IMR-90 (cell line): ENCODE results near the gene UCK2. TPM values are rescaled to one million over a fixed set of nuclear protein-coding genes. Genes with fewer than 3 reads are reported as not detected.

Experiments
- ATAC-seq: fragments of 200-7000 bp; cut with Tn5 transposase; 2 replicates; pipeline ENCODE4 v1.9.1; 2020; ENCODE audit warnings: low read depth, mild to moderate bottlenecking, moderate library complexity
- BruUV-seq: library from RNA; stranded (reverse); fragments of 400-500 nt; replicated peaks from 2 replicates; lab custom pipeline; 2021; lab: Mats Ljungman, UMichigan
- CTCF ChIA-PET: fragments of 300-600 bp; formaldehyde crosslinking; extraction: SDS; loops from one replicate; lab custom pipeline; 2021; ENCODE audit warnings: antibody characterized with exemption; lab: Yijun Ruan, JAX
- POLR2A ChIA-PET: fragments of 300-600 bp; sonication (Branson Sonifier 250); formaldehyde crosslinking; loops from one replicate; lab custom pipeline; 2022; ENCODE audit warnings: antibody characterized with exemption; ENCODE audit not compliant: unreplicated experiment; lab: Charles Lee
- DNase-seq: peaks from one replicate; pipeline ENCODE4 v3.0.0; 2013
- H2AFZ ChIP-seq: replicated peaks from 2 replicates; pipeline ENCODE3; 2013; ENCODE audit warnings: low read length, mild to moderate bottlenecking; ENCODE audit not compliant: poor library complexity
- H2AK5ac ChIP-seq: 2 replicates; pipeline ENCODE4 v1.6.1; 2013; ENCODE audit warnings: low read depth, low read length, inconsistent platforms
- H2AK9ac ChIP-seq: replicated peaks from 2 replicates; pipeline ENCODE3; 2013; ENCODE audit warnings: mild to moderate bottlenecking, low read depth, low read length, moderate library complexity; ENCODE audit not compliant: poor library complexity
- H2BK120ac ChIP-seq: 2 replicates; pipeline ENCODE4 v1.6.1; 2013; ENCODE audit warnings: low read depth, low read length, inconsistent platforms
- H2BK15ac ChIP-seq: 3 replicates; pipeline ENCODE4 v1.6.1; 2013; ENCODE audit warnings: low read depth, low read length, inconsistent platforms
- H2BK20ac ChIP-seq: 2 replicates; pipeline ENCODE4 v1.6.1; 2013; ENCODE audit warnings: low read depth, mild to moderate bottlenecking, inconsistent platforms, low read length, moderate library complexity
- H2BK5ac ChIP-seq: 2 replicates; pipeline ENCODE4 v1.6.1; 2013; ENCODE audit warnings: mild to moderate bottlenecking, low read depth, low read length, inconsistent platforms; ENCODE audit not compliant: poor library complexity, severe bottlenecking
- H3K14ac ChIP-seq: replicated peaks from 2 replicates; pipeline ENCODE4 v1.6.1; 2013; ENCODE audit warnings: low read depth, low read length, inconsistent platforms
- H3K18ac ChIP-seq: 2 replicates; pipeline ENCODE4 v1.6.1; 2013; ENCODE audit warnings: low read depth, low read length, control low read depth
- H3K23ac ChIP-seq: 2 replicates; pipeline ENCODE4 v1.6.1; 2013; ENCODE audit warnings: low read depth, low read length, inconsistent platforms
- H3K27ac ChIP-seq: 2 replicates; pipeline ENCODE4 v1.5.1; 2013; ENCODE audit warnings: mild to moderate bottlenecking, control low read depth, low read length; ENCODE audit not compliant: insufficient read depth
- H3K27me3 ChIP-seq: 2 replicates; pipeline ENCODE4 v1.6.1; 2013; ENCODE audit warnings: low read length; ENCODE audit not compliant: control insufficient read depth, insufficient read depth
- H3K36me3 ChIP-seq: 2 replicates; pipeline ENCODE4 v1.6.1; 2013; ENCODE audit warnings: low read length, mixed read lengths; ENCODE audit not compliant: control insufficient read depth, insufficient read depth
- H3K4ac ChIP-seq: 2 replicates; pipeline ENCODE4 v1.6.1; 2013; ENCODE audit warnings: low read depth, low read length, inconsistent platforms
- H3K4me1 ChIP-seq: 2 replicates; pipeline ENCODE4 v1.6.1; 2013; ENCODE audit warnings: low read length, mixed read lengths; ENCODE audit not compliant: control insufficient read depth, insufficient read depth
- H3K4me2 ChIP-seq: 2 replicates; pipeline ENCODE4 v1.6.1; 2013; ENCODE audit warnings: low read depth, mild to moderate bottlenecking, control low read depth, low read length, moderate library complexity
- H3K4me3 ChIP-seq: 2 replicates; pipeline ENCODE4 v1.5.1; 2013; ENCODE audit warnings: low read depth, mild to moderate bottlenecking, control low read depth, low read length, moderate library complexity; ENCODE audit not compliant: insufficient read depth
- H3K56ac ChIP-seq: 2 replicates; pipeline ENCODE4 v1.6.1; 2013; ENCODE audit warnings: low read length, inconsistent platforms; ENCODE audit not compliant: insufficient read depth; ENCODE audit errors: extremely low read depth
- H3K79me1 ChIP-seq, 2 experiments: 2 replicates each; pipeline ENCODE4 v1.6.1; 2013; ENCODE audit warnings: low read length in 2 of 2, inconsistent platforms in 1 of 2, low read depth in 1 of 2
- H3K9ac ChIP-seq: 2 replicates; pipeline ENCODE4 v1.6.1; 2013; ENCODE audit warnings: low read depth, low read length, control low read depth
- H3K9me1 ChIP-seq: 2 replicates; pipeline ENCODE4 v1.6.1; 2013; ENCODE audit warnings: low read length, inconsistent platforms; ENCODE audit not compliant: insufficient read depth
- H3K9me3 ChIP-seq: 2 replicates; pipeline ENCODE4 v1.6.1; 2013; ENCODE audit warnings: low read length; ENCODE audit not compliant: control insufficient read depth, insufficient read depth
- H4K20me1 ChIP-seq: 2 replicates; pipeline ENCODE4 v1.6.1; 2013; ENCODE audit warnings: low read length, inconsistent platforms; ENCODE audit not compliant: insufficient read depth
- H4K5ac ChIP-seq: 2 replicates; pipeline ENCODE4 v1.6.1; 2013; ENCODE audit warnings: mild to moderate bottlenecking, low read depth, low read length, control low read depth
- H4K8ac ChIP-seq, 2 experiments: 2 replicates each; pipeline ENCODE4 v1.6.1; 2013; ENCODE audit warnings: low read depth in 2 of 2, low read length in 2 of 2, control low read depth in 1 of 2, inconsistent platforms in 1 of 2
- H4K91ac ChIP-seq: 2 replicates; pipeline ENCODE4 v1.6.1; 2013; ENCODE audit warnings: low read depth, low read length, inconsistent platforms; ENCODE audit not compliant: insufficient read depth
- CEBPB ChIP-seq: IDR thresholded peaks from 2 replicates; pipeline ENCODE4 v1.6.1; 2012; ENCODE audit warnings: low read depth, low read length, improper control_type of control experiment
- CHD1 ChIP-seq: IDR thresholded peaks from 2 replicates; pipeline ENCODE4 v1.6.1; 2012; ENCODE audit warnings: low read depth, low read length, improper control_type of control experiment
- CTCF ChIP-seq: conservative IDR thresholded peaks from 2 replicates; pipeline ENCODE4 v1.5.1; 2012; ENCODE audit warnings: mild to moderate bottlenecking, low read depth, low read length, improper control_type of control experiment
- ELK1 ChIP-seq: fragments of 150-350 bp; IDR thresholded peaks from 2 replicates; pipeline ENCODE4 v1.6.1; 2016; ENCODE audit warnings: low read depth, mild to moderate bottlenecking, low read length, moderate library complexity, borderline replicate concordance
- FOS ChIP-seq: fragments of 150-350 bp; IDR thresholded peaks from 2 replicates; pipeline ENCODE4 v1.6.1; 2016; ENCODE audit warnings: low read depth, low read length
- MAZ ChIP-seq: IDR thresholded peaks from 2 replicates; pipeline ENCODE4 v1.6.1; 2012; ENCODE audit warnings: low read depth, mild to moderate bottlenecking, low read length, improper control_type of control experiment, moderate library complexity, borderline replicate concordance
- MXI1 ChIP-seq: IDR thresholded peaks from 2 replicates; pipeline ENCODE4 v1.6.1; 2012; ENCODE audit warnings: low read depth, mild to moderate bottlenecking, low read length, moderate library complexity, borderline replicate concordance
- RCOR1 ChIP-seq: IDR thresholded peaks from 2 replicates; pipeline ENCODE4 v1.6.1; 2012; ENCODE audit warnings: mild to moderate bottlenecking, low read length, improper control_type of control experiment; ENCODE audit not compliant: insufficient replicate concordance
- RFX5 ChIP-seq: IDR thresholded peaks from 2 replicates; pipeline ENCODE4 v1.8.0; 2012; ENCODE audit warnings: low read depth, mild to moderate bottlenecking, low read length, moderate library complexity
- USF2 ChIP-seq: fragments of 150-350 bp; IDR thresholded peaks from 2 replicates; pipeline ENCODE4 v1.6.1; 2017; ENCODE audit warnings: mild to moderate bottlenecking, antibody characterized with exemption, low read length, low read depth
- WGBS, 2 experiments: methylation state at CpG; one replicate each; pipeline versions ENCODE4 v1.1.5 to v1.1.7; 2013; ENCODE audit warnings: missing lambda C conversion rate in 2 of 2; ENCODE audit not compliant: insufficient read length in 1 of 2; ENCODE audit errors: extremely low coverage in 2 of 2; 5-methylcytosine and 5-hydroxymethylcytosine counted together
- dilution Hi-C: fragments of 300-500 bp; cut with HindIII; formaldehyde crosslinking; loops from one replicate; pipeline ENCODE4 v1.14.3; 2018; ENCODE audit warnings: low sequenced_read_pairs; ENCODE audit not compliant: unreplicated experiment
- in situ Hi-C: fragments of 300-500 bp; cut with MboI; formaldehyde crosslinking; loops from 3 replicates; pipeline ENCODE4 v1.14.3; 2019; ENCODE audit warnings: low sequenced_read_pairs, inconsistent platforms, mixed read lengths
- intact Hi-C: fragments of 100-400 bp; cut with micrococcal nuclease; formaldehyde crosslinking; loops from 2 replicates; pipeline ENCODE4 v1.10.0; 2022
- polyA plus RNA-seq, 3 experiments: library from polyadenylated mRNA; depleted of rRNA; stranded (reverse); fragments of >200 nt; gene quantifications; 2 replicates each; pipeline ENCODE4 v1.2.3, GENCODE V29; 2012; ENCODE audit warnings: low replicate concordance in 1 of 3
- total RNA-seq: library from RNA; depleted of rRNA; stranded (reverse); fragments of >200 nt; gene quantifications from 2 replicates; pipeline ENCODE4 v1.2.3, GENCODE V29; 2012

UCK2 gene
- total and polyA plus RNA-seq, 2 of the 4 experiments (the other 2 are of a cell fraction), result 83.0 to 87.8 TPM

DNA sequence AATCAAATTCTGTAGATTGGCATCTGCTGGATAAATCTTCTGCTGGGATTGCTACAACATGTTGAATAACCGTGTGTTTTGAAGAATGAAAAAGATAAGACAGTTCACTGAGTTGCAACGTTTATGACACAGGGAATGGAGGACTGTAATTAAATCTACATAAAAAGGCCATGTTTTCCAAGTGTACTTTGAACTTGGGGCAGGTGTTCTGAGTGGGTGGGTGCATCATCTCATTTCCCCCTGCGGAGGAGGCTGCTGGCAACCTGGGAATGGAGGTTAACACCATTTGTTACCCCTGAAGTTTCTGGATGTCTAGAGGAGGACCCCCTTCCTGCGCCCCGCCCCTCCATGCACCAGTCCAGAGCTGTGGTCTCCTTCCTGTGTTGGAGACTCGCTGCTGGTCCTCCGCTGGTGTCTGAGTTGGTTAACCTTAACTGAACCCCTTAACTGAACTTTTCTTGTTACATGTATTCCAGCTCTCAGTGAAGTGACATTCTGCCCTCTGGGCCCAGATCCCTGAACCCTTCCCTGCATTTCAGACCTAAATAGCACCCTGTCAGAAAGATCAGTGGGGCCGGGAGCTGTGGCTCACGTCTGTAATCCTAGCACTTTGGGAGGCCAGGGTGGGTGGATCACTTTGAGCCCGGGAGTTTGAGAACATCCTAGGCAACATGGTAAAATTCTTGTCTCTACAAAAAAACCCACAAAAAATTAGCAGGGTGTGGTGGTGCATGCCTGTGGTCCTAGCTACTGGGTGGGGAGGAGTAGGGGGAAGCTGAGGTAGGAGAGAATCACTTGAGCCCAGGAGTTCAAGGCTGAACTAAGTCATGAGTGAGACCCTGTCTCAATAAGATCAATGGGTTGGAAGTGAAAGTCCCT is 31.8 kb downstream of the UCK2 start (continued):
- TF ChIP-seq CEBPB, result no peak

DNA sequence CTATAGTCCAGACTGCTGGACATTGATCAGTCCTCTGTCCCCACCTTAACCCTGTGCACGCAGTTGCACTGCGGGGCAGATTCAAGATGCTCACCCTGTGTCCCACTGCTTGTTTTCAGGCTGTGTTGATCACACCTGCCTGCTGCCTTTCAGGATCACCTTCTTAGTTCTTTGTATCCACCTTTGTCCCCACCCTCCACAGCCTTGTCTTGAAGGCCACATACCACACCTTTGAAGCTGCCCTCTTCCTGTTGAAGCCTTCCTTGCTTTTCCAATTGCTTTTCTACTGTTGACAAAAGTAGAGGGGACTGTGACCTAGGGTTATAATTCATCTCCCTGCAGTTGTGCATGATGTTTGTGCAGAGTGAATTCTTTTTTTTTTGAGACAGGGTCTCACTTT is 32.7 kb downstream of the UCK2 start:
- Histone ChIP-seq H2BK20ac (no peak overlapping the region), H3K36me3 (no peaks in the 10 kb centered on the region), H3K4me3 (no peak overlapping the region), H3K9me1 (peaks cover 31% of the 10 kb centered on the region), H3K18ac (no peak overlapping the region), H3K27me3 (no peaks in the 10 kb centered on the region), H3K27ac (no peak overlapping the region), H4K91ac (no peak overlapping the region), H4K5ac (no peak overlapping the region), H4K20me1 (peaks cover 52% of the 10 kb centered on the region), H3K4ac (no peak overlapping the region), H3K4me2 (no peak overlapping the region), H3K9me3 (no peaks in the 10 kb centered on the region), H2AFZ (no peak overlapping the region), H2AK5ac (no peak overlapping the region), H2BK15ac (no peak overlapping the region), H3K79me1 (peaks cover 40 to 77% of the 10 kb centered on the region in 2 experiments), H2BK120ac (no peak overlapping the region), H2AK9ac (no peak overlapping the region), H3K4me1 (peaks cover 18% of the 10 kb centered on the region), H3K9ac (no peak overlapping the region), H4K8ac (no peak overlapping the region), H3K56ac (no peak overlapping the region), H3K23ac (no peak overlapping the region), H2BK5ac (no peak overlapping the region), H3K14ac (no peak overlapping the region)
- TF ChIP-seq MXI1, result no peak
- no peak for TF ChIP-seq ELK1
- TF ChIP-seq RFX5, result no peak
- no peak for TF ChIP-seq USF2
- TF ChIP-seq CTCF, result no peak
- no peak for TF ChIP-seq CHD1
- no peak for TF ChIP-seq FOS
- no peak for TF ChIP-seq RCOR1
- TF ChIP-seq MAZ, result no peak
- dilution Hi-C loops (no loop called here), in situ Hi-C loops (no loop called here), intact Hi-C loops (no loop called here)
- BruUV-seq, result no TSS peak
- ChIA-PET CTCF (no interaction called here), POLR2A (no interaction called here)
- no peak for DNase-seq
- WGBS, 2 experiments, result 87% methylated on average over 2 of the region's 2 CpGs; no CpG with 5 or more reads in 1 of the 2 experiments
- ATAC-seq, result no peak
